Activated CD4-positive, alpha-beta memory T cell treated with anti-CD3 and anti-CD28 coated beads, Interleukin-2, amount 10 ng/mL, durations not matched to agents 7 days and 5 days (primary cell): Measurements from ENCODE around the gene IL17F. TPM values are rescaled to one million over a fixed set of nuclear protein-coding genes. Genes with fewer than 3 reads are reported as not detected.
"Not testable (repeated sequence)": the region's sequence is repeated elsewhere in the genome, so short reads cannot be mapped to it uniquely, and the experiment has no call there.

Experiments used
- CTCF ChIA-PET: fragments of 350-600 bp; sonication (Branson Sonifier 250); formaldehyde crosslinking; loops from one replicate; lab custom pipeline; 2021; ENCODE audit warnings: antibody characterized with exemption, inconsistent platforms; lab: Charles Lee
- POLR2A ChIA-PET: fragments of 350-600 bp; sonication (Branson Sonifier 250); formaldehyde crosslinking; loops from one replicate; lab custom pipeline; 2021; ENCODE audit warnings: antibody characterized with exemption; lab: Charles Lee
- DNase-seq: peaks from one replicate; pipeline ENCODE4 v3.0.0-alpha.2; 2020
- H3K27ac Mint-ChIP-seq: one replicate; pipeline ENCODE4 v1.8.0; 2021; ENCODE audit warnings: mild to moderate bottlenecking, mixed read lengths
- H3K27me3 Mint-ChIP-seq: one replicate; pipeline ENCODE4 v1.8.0; 2021; ENCODE audit warnings: mixed read lengths
- H3K36me3 Mint-ChIP-seq: one replicate; pipeline ENCODE4 v1.8.0; 2021; ENCODE audit warnings: low read depth, mixed read lengths
- H3K4me1 Mint-ChIP-seq: one replicate; pipeline ENCODE4 v1.8.0; 2021; ENCODE audit warnings: mixed read lengths
- H3K4me3 Mint-ChIP-seq: one replicate; pipeline ENCODE4 v1.8.0; 2021; ENCODE audit warnings: mild to moderate bottlenecking, mixed read lengths
- H3K9me3 Mint-ChIP-seq: one replicate; pipeline ENCODE4 v1.8.0; 2021; ENCODE audit warnings: mixed read lengths
- total RNA-seq, 2 experiments: library from RNA; stranded (reverse); gene quantifications; one replicate each; pipeline ENCODE4 v1.2.3, GENCODE V29; 2021

Gene IL17F
- total RNA-seq, 2 experiments from 2014 or later: 12.6 to 13.3 TPM

DNA sequence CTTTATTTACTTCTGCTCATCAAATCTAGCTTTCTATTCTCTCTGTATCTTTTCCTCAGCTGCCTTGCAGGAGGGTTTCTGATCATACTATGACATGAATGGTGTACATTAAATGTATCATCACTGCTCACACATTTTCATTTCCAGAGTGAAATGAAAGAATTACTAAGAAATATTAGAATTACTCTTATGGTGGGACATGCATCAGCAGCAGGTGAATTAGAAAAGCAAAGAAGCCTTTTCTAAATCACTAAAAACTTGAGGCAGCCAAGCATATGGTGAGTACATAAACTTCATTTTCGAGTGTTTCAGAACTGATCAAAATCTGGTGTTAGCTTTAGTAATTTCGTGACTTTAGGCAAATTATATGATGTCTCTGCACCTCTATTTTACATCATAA, 34.5 kb downstream of the IL17F start:
- H3K4me3 Mint-ChIP-seq: no peak overlapping the region
- ChIA-PET CTCF (interaction anchor here (0.7 to 1.3 kb wide), 2 partner anchors 9 to 69 kb away, joined by 3 to 7 read pairs; no protein-coding TSS in a partner anchor), POLR2A (interaction anchor here (1.3 kb wide), 2 partner anchors 19 to 51 kb away, joined by 3 read pairs; no protein-coding TSS in a partner anchor)
- DNase-seq: no peak
- peaks cover 32% of the 10 kb centered on the region for H3K27me3 Mint-ChIP-seq
- H3K36me3 Mint-ChIP-seq: no peaks in the 10 kb centered on the region
- peaks cover 22% of the 10 kb centered on the region for H3K4me1 Mint-ChIP-seq
- H3K9me3 Mint-ChIP-seq: no peaks in the 10 kb centered on the region
- H3K27ac Mint-ChIP-seq: no peak overlapping the region

DNA sequence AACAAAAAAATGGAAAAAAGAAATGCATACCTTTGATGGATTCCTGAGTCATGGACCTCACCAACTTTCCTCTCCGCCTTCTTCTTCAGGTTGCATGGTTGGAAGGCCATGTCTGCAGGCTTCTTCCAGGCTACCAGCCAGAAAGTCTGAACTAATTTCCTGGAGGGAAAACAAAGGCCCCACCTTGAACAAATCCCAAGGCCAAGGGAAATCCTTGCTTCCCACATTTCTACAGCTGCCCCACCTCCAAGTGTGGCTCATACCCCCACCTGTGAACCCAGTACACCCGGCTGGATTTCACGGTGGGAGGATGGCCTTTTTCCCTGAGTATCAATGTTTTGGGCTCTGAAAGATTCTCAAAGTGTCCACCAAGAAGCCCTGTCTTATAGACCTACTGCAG, 35.7 kb downstream of the IL17F start:
- Mint-ChIP-seq H3K36me3 (no peaks in the 10 kb centered on the region), H3K27ac (no peak overlapping the region), H3K9me3 (no peaks in the 10 kb centered on the region), H3K4me3 (no peak overlapping the region), H3K4me1 (peaks cover 22% of the 10 kb centered on the region), H3K27me3 (peaks cover 33% of the 10 kb centered on the region)
- POLR2A ChIA-PET: interaction anchor here (1.3 kb wide), 2 partner anchors 20 to 52 kb away, joined by 3 read pairs; no protein-coding TSS in a partner anchor
- CTCF ChIA-PET: no interaction called here
- DNase-seq: no peak

DNA sequence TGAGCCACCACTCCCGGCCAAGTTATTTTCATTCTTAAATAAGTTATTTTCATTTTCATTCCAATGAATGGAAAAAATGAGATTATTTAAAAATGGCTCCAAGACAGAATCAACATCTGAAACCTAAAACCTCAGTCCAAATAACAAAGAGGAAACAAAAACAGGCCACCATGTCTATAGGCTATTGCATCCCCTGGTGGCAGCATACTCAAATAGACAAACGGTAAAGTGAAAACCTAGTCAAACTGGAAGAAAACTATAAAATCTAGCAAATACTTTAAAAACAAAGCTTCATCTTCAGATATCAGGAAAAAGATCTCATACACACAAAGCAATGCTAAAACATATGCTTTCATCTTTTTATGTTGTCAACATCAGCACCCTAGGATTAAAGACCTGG, 37.2 kb downstream of the IL17F start:
- no peak for DNase-seq
- Mint-ChIP-seq H3K27me3 (peaks cover 26% of the 10 kb centered on the region), H3K36me3 (no peaks in the 10 kb centered on the region), H3K27ac (no peak overlapping the region), H3K9me3 (no peaks in the 10 kb centered on the region), H3K4me3 (no peak overlapping the region), H3K4me1 (peaks cover 13% of the 10 kb centered on the region)
- CTCF ChIA-PET: no interaction called here
- POLR2A ChIA-PET: no interaction called here

DNA sequence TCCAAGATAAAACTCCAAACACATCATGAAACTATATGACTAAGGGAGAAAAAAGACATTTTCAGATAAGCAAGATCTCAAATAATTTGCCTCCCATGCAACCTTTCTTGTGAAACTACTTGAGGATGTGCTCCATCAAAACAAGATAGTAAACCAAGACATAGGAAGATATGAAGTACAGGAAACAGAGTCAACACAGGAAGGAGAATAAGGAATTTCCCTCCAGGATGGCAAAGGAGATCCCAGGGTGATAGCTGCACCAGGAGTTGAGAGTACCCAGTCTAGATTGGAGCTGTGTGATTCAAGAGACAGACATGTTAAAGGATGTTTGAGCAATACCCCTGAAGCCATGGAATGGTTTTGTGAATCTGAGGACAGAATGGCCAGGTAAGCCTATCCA, 42.8 kb downstream of the IL17F start:
- no peak for DNase-seq
- Mint-ChIP-seq H3K27me3 (peaks cover 22% of the 10 kb centered on the region), H3K4me1 (no peaks in the 10 kb centered on the region), H3K9me3 (peaks cover 16% of the 10 kb centered on the region), H3K27ac (no peak overlapping the region), H3K36me3 (peaks cover 7% of the 10 kb centered on the region), H3K4me3 (no peak overlapping the region)
- CTCF ChIA-PET: no interaction called here
- POLR2A ChIA-PET: no interaction called here

DNA sequence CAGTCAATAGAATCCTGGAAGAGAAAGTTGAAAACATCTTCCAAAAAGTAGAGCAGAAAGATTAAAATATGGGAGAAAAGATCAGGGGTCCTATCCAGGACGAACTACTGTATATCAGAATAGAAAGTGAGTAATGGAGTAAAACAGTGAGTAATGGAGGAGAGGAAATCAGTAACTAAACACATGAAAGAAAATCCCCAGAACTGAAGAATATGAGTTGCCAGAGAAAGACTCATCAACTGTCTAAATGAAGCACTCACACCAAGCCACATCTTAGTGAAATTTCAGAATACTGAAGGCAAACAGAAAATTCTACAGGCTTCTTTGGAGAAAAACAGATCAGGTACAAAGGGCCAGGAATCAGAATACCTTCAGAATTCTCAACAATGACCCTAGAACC, 43.3 kb downstream of the IL17F start:
- Mint-ChIP-seq H3K27me3 (peaks cover 22% of the 10 kb centered on the region), H3K4me1 (no peaks in the 10 kb centered on the region), H3K27ac (no peak overlapping the region), H3K4me3 (no peak overlapping the region), H3K9me3 (peaks cover 16% of the 10 kb centered on the region), H3K36me3 (peaks cover 7% of the 10 kb centered on the region)
- ChIA-PET CTCF (no interaction called here), POLR2A (no interaction called here)
- DNase-seq: no peak

DNA sequence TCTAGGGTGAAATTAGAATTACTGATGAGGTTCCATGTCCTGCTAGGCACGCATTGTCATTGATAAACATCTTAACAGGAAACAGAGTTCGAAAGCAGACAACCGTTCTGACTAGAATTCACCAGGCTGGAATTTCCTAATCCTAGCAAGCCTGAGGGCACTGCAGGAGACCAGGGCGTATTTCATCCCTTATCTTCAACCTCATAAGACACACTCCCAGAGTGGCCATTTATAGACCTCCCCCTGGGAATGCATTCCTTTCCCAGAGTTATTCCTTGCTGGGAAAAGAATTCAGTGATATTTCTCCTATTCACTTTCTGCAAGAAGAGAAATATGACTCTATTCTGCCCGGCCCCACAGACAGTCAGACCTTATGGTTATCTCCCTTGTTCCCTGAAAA, 44.2 kb downstream of the IL17F start:
- Mint-ChIP-seq H3K27me3 (peaks cover 28% of the 10 kb centered on the region), H3K9me3 (peaks cover 16% of the 10 kb centered on the region)
- H3K36me3 Mint-ChIP-seq, H3K4me1 Mint-ChIP-seq, H3K27ac Mint-ChIP-seq, DNase-seq, POLR2A ChIA-PET, CTCF ChIA-PET, H3K4me3 Mint-ChIP-seq: not testable (repeated sequence)

DNA sequence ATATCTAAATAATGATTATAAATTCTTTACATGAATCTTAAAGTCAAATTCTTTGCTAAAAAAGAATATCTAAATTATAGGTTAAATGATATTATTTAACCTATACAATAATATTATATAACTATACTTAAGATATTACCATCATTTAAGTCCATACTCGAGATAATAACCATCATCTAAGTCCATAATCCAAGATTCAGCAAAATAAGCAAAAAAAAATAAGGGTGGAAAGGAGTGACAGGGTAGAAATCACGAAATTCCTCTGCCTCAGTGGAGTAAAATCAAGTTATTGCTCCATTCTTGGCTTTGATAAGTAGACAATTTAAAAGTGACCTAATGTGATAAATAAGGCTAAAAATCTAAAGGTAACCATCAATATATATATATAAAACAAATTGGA, 48.4 kb downstream of the IL17F start:
- H3K9me3 Mint-ChIP-seq: peaks cover 14% of the 10 kb centered on the region
- no peak overlapping the region for H3K27ac Mint-ChIP-seq
- DNase-seq: no peak
- ChIA-PET CTCF (no interaction called here), POLR2A (no interaction called here)
- peaks cover 7% of the 10 kb centered on the region for H3K36me3 Mint-ChIP-seq
- no peak overlapping the region for H3K4me3 Mint-ChIP-seq
- H3K27me3 Mint-ChIP-seq: peaks cover 44% of the 10 kb centered on the region
- H3K4me1 Mint-ChIP-seq: no peaks in the 10 kb centered on the region

DNA sequence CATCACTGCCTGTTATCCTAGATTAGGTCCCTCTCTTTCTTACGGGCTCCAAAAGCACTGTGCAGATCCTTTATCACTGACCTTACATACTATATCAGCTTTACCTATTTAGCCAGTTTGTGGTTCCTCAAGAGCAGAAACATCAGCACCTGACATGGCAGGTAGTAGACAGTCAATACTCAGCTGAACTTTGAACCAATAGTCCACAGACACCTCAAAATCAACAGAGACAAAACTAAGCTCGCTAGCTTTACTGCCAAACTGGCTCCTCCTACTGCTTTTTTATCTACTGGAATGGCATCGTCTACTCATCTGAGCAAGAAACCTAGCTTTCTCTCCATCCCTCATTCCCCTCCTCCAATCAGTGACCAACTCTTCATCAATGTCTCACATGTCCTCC, 52.5 kb downstream of the IL17F start:
- ChIA-PET POLR2A (no interaction called here), CTCF (no interaction called here)
- Mint-ChIP-seq H3K9me3 (no peaks in the 10 kb centered on the region), H3K27me3 (peaks cover 49% of the 10 kb centered on the region), H3K4me1 (peaks cover 3% of the 10 kb centered on the region), H3K36me3 (no peaks in the 10 kb centered on the region), H3K27ac (no peak overlapping the region), H3K4me3 (no peak overlapping the region)
- no peak for DNase-seq

DNA sequence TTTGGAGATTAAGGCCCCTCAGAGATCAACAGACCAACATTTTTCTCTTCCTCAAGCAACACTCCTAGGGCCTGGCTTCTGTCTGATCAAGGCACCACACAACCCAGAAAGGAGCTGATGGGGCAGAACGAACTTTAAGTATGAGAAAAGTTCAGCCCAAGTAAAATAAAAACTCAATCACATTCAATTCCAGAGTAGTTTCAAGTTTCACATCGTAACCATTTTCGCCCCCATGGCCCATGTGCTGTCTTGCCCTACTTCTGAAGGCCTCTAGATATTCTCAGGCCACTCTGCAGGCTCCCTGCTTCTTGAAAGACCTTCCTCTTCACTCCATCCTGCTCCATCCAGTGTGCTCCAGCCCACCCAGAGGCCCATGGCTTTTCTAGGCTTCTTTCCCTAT, 53.9 kb downstream of the IL17F start:
- CTCF ChIA-PET: no interaction called here
- no peak overlapping the region for H3K27ac Mint-ChIP-seq
- no peaks in the 10 kb centered on the region for H3K36me3 Mint-ChIP-seq

DNA sequence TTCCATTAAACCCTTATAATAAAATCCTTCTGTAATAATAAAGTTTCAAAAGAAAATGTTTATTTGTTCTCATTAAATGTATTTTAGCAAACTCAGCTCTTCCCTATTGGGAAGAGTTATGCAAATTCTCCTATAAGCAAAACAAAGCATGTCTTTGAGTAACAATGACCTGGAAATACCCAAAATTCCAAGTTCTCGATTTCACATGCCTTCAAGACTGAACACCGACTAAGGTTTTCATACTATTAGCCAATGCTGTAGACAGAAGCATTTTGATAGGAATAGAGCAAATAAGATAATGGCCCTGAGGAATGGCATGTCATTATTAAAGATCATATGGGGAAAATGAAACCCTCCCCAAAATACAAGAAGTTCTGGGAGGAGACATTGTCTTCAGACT, 54.3 kb downstream of the IL17F start:
- Mint-ChIP-seq H3K9me3 (no peaks in the 10 kb centered on the region), H3K27ac (no peak overlapping the region), H3K36me3 (no peaks in the 10 kb centered on the region), H3K4me3 (no peak overlapping the region), H3K27me3 (peaks cover 53% of the 10 kb centered on the region), H3K4me1 (peaks cover 9% of the 10 kb centered on the region)
- POLR2A ChIA-PET: interaction anchor here (0.8 kb wide), 1 partner anchor 9 kb away, joined by 3 read pairs; no protein-coding TSS in a partner anchor
- DNase-seq: no peak
- CTCF ChIA-PET: no interaction called here

More for the DNA sequence above, 53.9 kb downstream of the IL17F start:
- no peak for DNase-seq
- no peaks in the 10 kb centered on the region for H3K9me3 Mint-ChIP-seq
- H3K27me3 Mint-ChIP-seq: peaks cover 54% of the 10 kb centered on the region
- POLR2A ChIA-PET: no interaction called here
- peaks cover 9% of the 10 kb centered on the region for H3K4me1 Mint-ChIP-seq
- no peak overlapping the region for H3K4me3 Mint-ChIP-seq

DNA sequence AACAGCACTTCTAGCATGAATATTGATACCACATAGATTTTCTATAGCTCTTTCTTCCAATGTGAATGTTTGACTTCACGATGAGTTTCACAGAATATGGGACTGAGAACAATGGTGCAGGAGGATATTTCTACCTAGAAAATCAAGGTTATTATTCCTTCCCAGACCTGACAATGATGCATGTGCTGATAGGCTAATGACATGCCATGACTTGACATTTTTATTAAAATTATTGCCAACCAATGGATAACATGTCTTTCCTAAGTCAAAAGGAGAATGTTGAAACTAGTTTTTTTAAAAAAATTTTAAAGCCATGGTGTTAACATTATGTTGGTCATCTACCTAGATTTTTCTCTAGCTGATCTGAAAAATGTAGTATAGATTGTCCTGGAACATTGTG, 57.2 kb downstream of the IL17F start:
- no peak for DNase-seq
- peaks cover 63% of the 10 kb centered on the region for H3K27me3 Mint-ChIP-seq
- H3K4me1 Mint-ChIP-seq: peaks cover 9% of the 10 kb centered on the region
- no peaks in the 10 kb centered on the region for H3K36me3 Mint-ChIP-seq
- CTCF ChIA-PET: interaction anchor here (0.6 kb wide), 1 partner anchor 53 kb away, joined by 3 read pairs; no protein-coding TSS in a partner anchor
- no peak overlapping the region for H3K27ac Mint-ChIP-seq
- POLR2A ChIA-PET: no interaction called here
- H3K9me3 Mint-ChIP-seq: no peaks in the 10 kb centered on the region
- no peak overlapping the region for H3K4me3 Mint-ChIP-seq

Other genes starting within 250 kb of the IL17F start
- gene PKHD1, start 156.9 kb downstream of the IL17F start, total RNA-seq: not detected
- gene IL17A, start 58.1 kb downstream of the IL17F start, total RNA-seq: 1 to 10 TPM; 5.5 to 6.2 TPM
- 100 to 1,000 TPM; 149 TPM for gene MCM3, start 40.2 kb upstream of the IL17F start, total RNA-seq
- 10 to 100 TPM; 12.8 to 14.1 TPM for gene PAQR8, start 117.7 kb upstream of the IL17F start, total RNA-seq
- 1 to 10 TPM; 1.6 to 3.4 TPM for gene EFHC1, start 175.8 kb upstream of the IL17F start, total RNA-seq